NCI-H748 (cell line): ENCODE data around the gene PDCD1LG2.
"Not testable (repeated sequence)": the region's sequence is repeated elsewhere in the genome, so short reads cannot be mapped to it uniquely, and the experiment has no call there.

Source experiments
- DNase-seq: peaks from one replicate; lab custom pipeline; 2025; ENCODE audit not compliant: unreplicated experiment; lab: John Stamatoyannopoulos, UW

PDCD1LG2 gene

GRCh38 chr9:5510360-5510931 lies at the start of gene PDCD1LG2:
PDCD1LG2 (plus strand) TSS chr9:5510531; CDS start chr9:5522547, 12,016 bp downstream.
- no peak for DNase-seq

- not testable (repeated sequence) for DNase-seq
Observed at GRCh38 chr9:5464831-5465330, 45.5 kb upstream of the PDCD1LG2 start.

- no peak for DNase-seq
Observed at GRCh38 chr9:5466005-5466404, 44.3 kb upstream of the PDCD1LG2 start.

- no peak for DNase-seq
Observed at GRCh38 chr9:5466766-5467165, 43.6 kb upstream of the PDCD1LG2 start.

- DNase-seq, result no peak
Observed at GRCh38 chr9:5468850-5469249, 41.5 kb upstream of the PDCD1LG2 start.

- DNase-seq, result no peak
Observed at GRCh38 chr9:5470122-5470521, 40.2 kb upstream of the PDCD1LG2 start.

GRCh38 chr9:5470816-5471215 lies 39.5 kb upstream of the PDCD1LG2 start:
- no peak for DNase-seq

GRCh38 chr9:5475611-5476010 lies 34.7 kb upstream of the PDCD1LG2 start:
- DNase-seq, result not testable (repeated sequence)

- no peak for DNase-seq
Observed at GRCh38 chr9:5478206-5478605, 32.1 kb upstream of the PDCD1LG2 start.

- DNase-seq, result no peak
Observed at GRCh38 chr9:5479994-5480694, 30.2 kb upstream of the PDCD1LG2 start.

- DNase-seq, result no peak
Observed at GRCh38 chr9:5480919-5481318, 29.4 kb upstream of the PDCD1LG2 start.

- DNase-seq, result no peak
Observed at GRCh38 chr9:5481322-5482040, 28.9 kb upstream of the PDCD1LG2 start.

GRCh38 chr9:5482194-5482593 lies 28.1 kb upstream of the PDCD1LG2 start:
- peak; percentile 12 for DNase-seq

GRCh38 chr9:5483306-5483705 lies 27.0 kb upstream of the PDCD1LG2 start:
- DNase-seq, result no peak

GRCh38 chr9:5485378-5486085 lies 24.8 kb upstream of the PDCD1LG2 start:
- DNase-seq, result no peak

- no peak for DNase-seq
Observed at GRCh38 chr9:5486988-5487387, 23.3 kb upstream of the PDCD1LG2 start.

GRCh38 chr9:5488221-5489008 lies 21.9 kb upstream of the PDCD1LG2 start:
- no peak for DNase-seq

GRCh38 chr9:5489630-5490490 lies 20.5 kb upstream of the PDCD1LG2 start:
- no peak for DNase-seq

- DNase-seq, result no peak
Observed at GRCh38 chr9:5492965-5493678, 17.2 kb upstream of the PDCD1LG2 start.
